Fibroblast of villous mesenchyme (primary cell): Measurements from ENCODE around the gene RHBDL3. TPM values are rescaled to one million over a fixed set of nuclear protein-coding genes. Genes with fewer than 3 reads are reported as not detected.
"Not testable (repeated sequence)": the region's sequence is repeated elsewhere in the genome, so short reads cannot be mapped to it uniquely, and the experiment has no call there.

Experiments
- DNase-seq: peaks from one replicate; pipeline ENCODE4 v3.0.0-alpha.2; 2010; ENCODE audit warnings: low read depth
- H3K4me3 ChIP-seq: 2 replicates; pipeline ENCODE4 v1.5.1; 2011; ENCODE audit warnings: low read depth, mild to moderate bottlenecking, low read length
- CTCF ChIP-seq: IDR thresholded peaks from 2 replicates; pipeline ENCODE4 v1.5.1; 2012; ENCODE audit warnings: low read depth, mild to moderate bottlenecking, low read length; ENCODE audit not compliant: insufficient read depth
- total RNA-seq: library from RNA; depleted of rRNA; stranded (reverse); fragments of >200 nt; gene quantifications from 2 replicates; pipeline ENCODE4 v1.2.3, GENCODE V29; 2012

The RHBDL3 gene
- total RNA-seq, 1 donor, result not detected

GRCh38 chr17:32258383-32259140, 7.1 kb upstream of the RHBDL3 start:
- DNase-seq, result no peak
- no peak overlapping the region for H3K4me3 ChIP-seq
- no peak for TF ChIP-seq CTCF

GRCh38 chr17:32259586-32259985, 6.0 kb upstream of the RHBDL3 start:
- peak; percentile 68 for DNase-seq
- TF ChIP-seq CTCF, result no peak

GRCh38 chr17:32261417-32261736, 4.3 kb upstream of the RHBDL3 start:
- no peak for DNase-seq
- TF ChIP-seq CTCF, result no peak
- no peak overlapping the region for H3K4me3 ChIP-seq

More at GRCh38 chr17:32259586-32259985, 6.0 kb upstream of the RHBDL3 start:
- H3K4me3 ChIP-seq, result no peak overlapping the region

- H3K4me3 ChIP-seq, result no peak overlapping the region
- DNase-seq, result no peak
- no peak for TF ChIP-seq CTCF
Observed at GRCh38 chr17:32261936-32262510, 3.6 kb upstream of the RHBDL3 start.

GRCh38 chr17:32263515-32263914, 2.1 kb upstream of the RHBDL3 start:
- not testable (repeated sequence) for DNase-seq, H3K4me3 ChIP-seq

GRCh38 chr17:32264140-32264799, 1.4 kb upstream of the RHBDL3 start:
- no peak overlapping the region for H3K4me3 ChIP-seq
- no peak for DNase-seq
- peak; percentile 23 for TF ChIP-seq CTCF

GRCh38 chr17:32264823-32265191, 825 bp upstream of the RHBDL3 start:
- no peak for TF ChIP-seq CTCF
- no peak for DNase-seq
- no peak overlapping the region for H3K4me3 ChIP-seq
